ENCODE results near the gene HEBP1. TPM values are rescaled to one million over a fixed set of nuclear protein-coding genes. Genes with fewer than 3 reads are reported as not detected.

HEBP1 gene
- total RNA-seq, 1 experiment from 2014 or later: 6.2 TPM

DNA sequence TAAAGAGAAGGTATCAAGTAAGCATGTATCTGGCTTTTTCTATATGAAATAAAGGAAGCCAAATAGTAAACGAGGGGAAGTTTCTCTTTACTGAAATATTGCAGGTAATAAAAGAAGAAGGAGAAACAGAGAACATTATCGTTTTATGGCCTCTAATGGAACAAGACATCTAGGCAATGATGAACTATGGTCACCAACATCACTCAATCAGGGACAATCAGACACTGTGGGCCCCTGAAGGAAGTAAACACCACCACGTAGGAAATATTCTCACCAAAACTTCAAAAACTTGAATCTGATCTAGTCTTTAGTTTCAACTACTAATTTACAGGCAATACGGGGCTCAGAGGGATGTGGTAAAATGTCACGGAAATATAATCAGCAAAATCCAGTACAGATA, 15.9 kb downstream of the HEBP1 start:
- Histone ChIP-seq H3K4me2 (ENCODE audit: low read length) (no peak overlapping the region), H3F3A (ENCODE audit: low read length, unreplicated experiment) (no peaks in the 10 kb centered on the region), H3K9me3 (ENCODE audit: low read length) (no peaks in the 10 kb centered on the region), H3K4me3 (ENCODE audit: low read length) (no peak overlapping the region), H3K9me2 (replicated peaks; ENCODE audit: low read length) (no peaks in the 10 kb centered on the region), H2AFZ (ENCODE audit: low read length) (no peak overlapping the region), H3K79me2 (ENCODE audit: low read length) (no peaks in the 10 kb centered on the region), H3K36me3 (ENCODE audit: low read depth, low read length) (peaks cover 22% of the 10 kb centered on the region), H4K20me1 (ENCODE audit: low read length) (no peaks in the 10 kb centered on the region), H3K9ac (ENCODE audit: low read length) (no peak overlapping the region), H3K4me1 (ENCODE audit: insufficient read depth, low read length) (peaks cover 15% of the 10 kb centered on the region), H3K27ac (ENCODE audit: low read length) (no peak overlapping the region), H3K27me3 (ENCODE audit: low read length) (no peaks in the 10 kb centered on the region)
- no TSS peak for BruUV-seq (replicated peaks)
- ChIA-PET CTCF (no interaction called here), POLR2A (ENCODE audit: unreplicated experiment) (interaction anchor here (0.9 kb wide), 1 partner anchor 111 kb away, joined by 3 read pairs; no protein-coding TSS in a partner anchor)
- TF ChIP-seq, protein P1, sequence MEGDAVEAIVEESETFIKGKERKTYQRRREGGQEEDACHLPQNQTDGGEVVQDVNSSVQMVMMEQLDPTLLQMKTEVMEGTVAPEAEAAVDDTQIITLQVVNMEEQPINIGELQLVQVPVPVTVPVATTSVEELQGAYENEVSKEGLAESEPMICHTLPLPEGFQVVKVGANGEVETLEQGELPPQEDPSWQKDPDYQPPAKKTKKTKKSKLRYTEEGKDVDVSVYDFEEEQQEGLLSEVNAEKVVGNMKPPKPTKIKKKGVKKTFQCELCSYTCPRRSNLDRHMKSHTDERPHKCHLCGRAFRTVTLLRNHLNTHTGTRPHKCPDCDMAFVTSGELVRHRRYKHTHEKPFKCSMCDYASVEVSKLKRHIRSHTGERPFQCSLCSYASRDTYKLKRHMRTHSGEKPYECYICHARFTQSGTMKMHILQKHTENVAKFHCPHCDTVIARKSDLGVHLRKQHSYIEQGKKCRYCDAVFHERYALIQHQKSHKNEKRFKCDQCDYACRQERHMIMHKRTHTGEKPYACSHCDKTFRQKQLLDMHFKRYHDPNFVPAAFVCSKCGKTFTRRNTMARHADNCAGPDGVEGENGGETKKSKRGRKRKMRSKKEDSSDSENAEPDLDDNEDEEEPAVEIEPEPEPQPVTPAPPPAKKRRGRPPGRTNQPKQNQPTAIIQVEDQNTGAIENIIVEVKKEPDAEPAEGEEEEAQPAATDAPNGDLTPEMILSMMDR (conservative IDR thresholded peaks at IDR 0.05; ENCODE audit: low read depth, low read length): no peak
- no peak for TF ChIP-seq EZH2phosphoT487 (IDR thresholded peaks at IDR 0.05; ENCODE audit: borderline replicate concordance, low read length)
- ATAC-seq (no peak), DNase-seq (no peak)
- intact Hi-C loops (cut with micrococcal nuclease): loop anchor here (10.0 kb wide), 1 partner anchor 231 kb away; no protein-coding TSS in a partner anchor

DNA sequence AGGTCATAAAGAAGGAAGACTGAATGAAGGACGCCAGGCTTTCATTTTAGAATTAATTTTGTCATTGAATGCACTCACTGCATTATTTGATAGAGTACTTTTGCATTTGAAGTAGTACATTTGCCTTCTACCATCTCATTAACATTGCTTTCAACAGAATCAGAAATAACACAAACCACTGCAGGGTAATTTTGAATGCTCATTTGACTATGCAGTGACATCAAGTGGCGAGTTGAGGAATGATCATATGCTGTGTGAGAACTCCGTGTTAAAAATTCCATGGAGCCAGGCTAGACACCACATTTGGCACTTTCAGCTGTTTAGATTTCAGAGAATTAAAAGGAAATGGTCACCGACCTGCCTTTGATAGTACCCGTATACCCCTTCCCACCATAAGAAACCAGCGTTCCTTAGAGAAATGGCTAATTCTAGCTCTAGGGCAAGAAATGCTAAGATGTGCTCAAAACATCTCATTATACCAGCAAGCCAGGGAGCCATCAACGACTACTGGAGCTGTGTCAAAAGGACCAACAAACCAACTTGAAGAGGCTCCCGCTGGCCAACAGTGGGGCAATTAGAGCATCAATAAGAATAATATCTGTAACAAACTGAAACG, 16.5 kb downstream of the HEBP1 start:
- no peaks in the 10 kb centered on the region for H4K20me1 ChIP-seq (ENCODE audit: low read length)
- H3K9me3 ChIP-seq (ENCODE audit: low read length): no peaks in the 10 kb centered on the region
- peak; percentile 38; the same call in 1 of the 2 replicates for ATAC-seq
- ChIA-PET CTCF (no interaction called here), POLR2A (ENCODE audit: unreplicated experiment) (no interaction called here)
- no peak overlapping the region for H3K27ac ChIP-seq (ENCODE audit: low read length)
- H3K4me1 ChIP-seq (ENCODE audit: insufficient read depth, low read length): peaks cover 15% of the 10 kb centered on the region
- H3K36me3 ChIP-seq (ENCODE audit: low read depth, low read length): peaks cover 22% of the 10 kb centered on the region
- H2AFZ ChIP-seq (ENCODE audit: low read length): no peak overlapping the region
- no TSS peak for BruUV-seq (replicated peaks)
- no peak overlapping the region for H3K4me3 ChIP-seq (ENCODE audit: low read length)
- no peaks in the 10 kb centered on the region for H3F3A ChIP-seq (ENCODE audit: low read length, unreplicated experiment)
- no peaks in the 10 kb centered on the region for H3K79me2 ChIP-seq (ENCODE audit: low read length)
- no peaks in the 10 kb centered on the region for H3K9me2 ChIP-seq (replicated peaks; ENCODE audit: low read length)
- no peaks in the 10 kb centered on the region for H3K27me3 ChIP-seq (ENCODE audit: low read length)
- DNase-seq: peak; percentile 63
- TF ChIP-seq, protein P1 (conservative IDR thresholded peaks at IDR 0.05; ENCODE audit: low read depth, low read length): peak; percentile 77
- no peak for TF ChIP-seq EZH2phosphoT487 (IDR thresholded peaks at IDR 0.05; ENCODE audit: borderline replicate concordance, low read length)
- no peak overlapping the region for H3K9ac ChIP-seq (ENCODE audit: low read length)
- H3K4me2 ChIP-seq (ENCODE audit: low read length): no peak overlapping the region
- intact Hi-C loops (cut with micrococcal nuclease): loop anchor here (1.0 to 10.0 kb wide), 4 partner anchors 67 to 231 kb away; no protein-coding TSS in a partner anchor

DNA sequence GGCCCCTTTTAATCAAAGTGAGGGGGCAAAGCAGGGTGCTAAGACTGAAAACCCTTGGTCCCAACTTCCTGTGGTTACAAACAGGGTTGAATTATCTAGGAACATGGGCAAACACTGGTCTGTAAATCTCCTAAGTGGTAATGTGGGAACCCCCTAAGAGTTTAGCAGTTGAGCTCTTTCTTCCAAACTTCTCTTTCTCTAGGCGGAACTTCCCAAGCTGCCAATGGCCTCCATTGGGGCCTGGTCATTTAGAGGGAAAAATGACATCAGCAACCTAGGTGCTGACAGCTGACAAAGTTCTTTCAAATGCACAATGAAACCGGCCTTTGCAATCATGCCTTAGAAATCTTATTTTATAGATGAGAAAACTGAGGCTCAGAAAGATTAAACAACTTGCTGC, 17.7 kb downstream of the HEBP1 start:
- Histone ChIP-seq H3K4me2 (ENCODE audit: low read length) (no peak overlapping the region), H4K20me1 (ENCODE audit: low read length) (no peaks in the 10 kb centered on the region), H3K4me3 (ENCODE audit: low read length) (no peak overlapping the region), H3K79me2 (ENCODE audit: low read length) (no peaks in the 10 kb centered on the region), H3K4me1 (ENCODE audit: insufficient read depth, low read length) (peaks cover 15% of the 10 kb centered on the region), H3K36me3 (ENCODE audit: low read depth, low read length) (peaks cover 22% of the 10 kb centered on the region), H3K27ac (ENCODE audit: low read length) (no peak overlapping the region), H3K9me2 (replicated peaks; ENCODE audit: low read length) (no peaks in the 10 kb centered on the region), H3F3A (ENCODE audit: low read length, unreplicated experiment) (no peaks in the 10 kb centered on the region), H3K9ac (ENCODE audit: low read length) (no peak overlapping the region), H3K9me3 (ENCODE audit: low read length) (no peaks in the 10 kb centered on the region), H2AFZ (ENCODE audit: low read length) (no peak overlapping the region), H3K27me3 (ENCODE audit: low read length) (no peaks in the 10 kb centered on the region)
- BruUV-seq (replicated peaks): no TSS peak
- intact Hi-C loops (cut with micrococcal nuclease): loop anchor here (2.0 to 10.0 kb wide), 2 partner anchors 194 to 232 kb away; no protein-coding TSS in a partner anchor
- POLR2A ChIA-PET (ENCODE audit: unreplicated experiment): no interaction called here
- TF ChIP-seq EZH2phosphoT487 (IDR thresholded peaks at IDR 0.05; ENCODE audit: borderline replicate concordance, low read length) (no peak), EZH2 (IDR thresholded peaks at IDR 0.05; ENCODE audit: low read length, unreplicated experiment) (no peak)
- TF ChIP-seq, protein P1 (conservative IDR thresholded peaks at IDR 0.05; ENCODE audit: low read depth, low read length): no peak
- DNase-seq (no peak), ATAC-seq (no peak)
- CTCF ChIA-PET: interaction anchor here (0.6 kb wide), 1 partner anchor 406 kb away, joined by 11 read pairs; no protein-coding TSS in a partner anchor

Measured in PC-3 (cell line).